ENCODE results near the gene SVOP.
"Not testable (repeated sequence)": the region's sequence is repeated elsewhere in the genome, so short reads cannot be mapped to it uniquely, and the experiment has no call there.

Gene SVOP

GRCh38 chr12:109020796-109021380 lies at the start of gene SVOP:
Gene SVOP (minus strand): TSS chr12:109021068. CDS start chr12:109020868, 200 bp downstream.
- DNase-seq = peak; percentile 66

- no peak for DNase-seq
These were observed 48.7 kb upstream of the SVOP start for GRCh38 chr12:109069307-109070271.

GRCh38 chr12:109065853-109066193 lies 45.0 kb upstream of the SVOP start:
- DNase-seq = no peak

- no peak for DNase-seq
These were observed 44.4 kb upstream of the SVOP start for GRCh38 chr12:109065154-109065852.

GRCh38 chr12:109064143-109064542 lies 43.3 kb upstream of the SVOP start:
- DNase-seq = no peak

GRCh38 chr12:109058773-109059172 lies 37.9 kb upstream of the SVOP start:
- DNase-seq = no peak

- DNase-seq = peak in 1 of 2 donors; percentile 75
These were observed 36.5 kb upstream of the SVOP start for GRCh38 chr12:109057376-109057775.

- peak in 1 of 2 donors; percentile 70 for DNase-seq
These were observed 36.0 kb upstream of the SVOP start for GRCh38 chr12:109056891-109057290.

GRCh38 chr12:109054520-109054919 lies 33.7 kb upstream of the SVOP start:
- DNase-seq = no peak

GRCh38 chr12:109054124-109054513 lies 33.3 kb upstream of the SVOP start:
- not testable (repeated sequence) for DNase-seq

GRCh38 chr12:109053382-109054123 lies 32.7 kb upstream of the SVOP start:
- DNase-seq = no peak

GRCh38 chr12:109052414-109053323 lies 31.8 kb upstream of the SVOP start, which contains the start of gene USP30:
Gene USP30 (plus strand): TSS chr12:109052576. CDS start chr12:109052679, 103 bp downstream.
- peak; percentile 75 to 83 for DNase-seq

GRCh38 chr12:109052097-109052413 lies 31.2 kb upstream of the SVOP start:
- DNase-seq = no peak

- not testable (repeated sequence) for DNase-seq
These were observed 28.9 kb upstream of the SVOP start for GRCh38 chr12:109049794-109050193.

- DNase-seq = not testable (repeated sequence)
These were observed 27.8 kb upstream of the SVOP start for GRCh38 chr12:109048706-109049105.

- DNase-seq = no peak
These were observed 26.4 kb upstream of the SVOP start for GRCh38 chr12:109047081-109047805.

GRCh38 chr12:109044241-109044640 lies 23.4 kb upstream of the SVOP start:
- no peak for DNase-seq

GRCh38 chr12:109036975-109037374 lies 16.1 kb upstream of the SVOP start:
- no peak for DNase-seq

- no peak for DNase-seq
These were observed 12.7 kb upstream of the SVOP start for GRCh38 chr12:109033239-109034196.

- DNase-seq = no peak
These were observed 8.5 kb upstream of the SVOP start for GRCh38 chr12:109029411-109029810.

All from hippocampal formation (tissue), 2 donors.